K562 (cell line): ENCODE results near the gene CPVL. TPM values are rescaled to one million over a fixed set of nuclear protein-coding genes. Genes with fewer than 3 reads are reported as not detected.

Source experiments
- ATAC-seq: fragments of 200-7000 bp; cut with Tn5 transposase; 3 replicates; pipeline ENCODE4 v1.9.1; 2020; ENCODE audit warnings: moderate library complexity
- BruUV-seq: library from RNA; stranded (reverse); fragments of 400-500 nt; replicated peaks from 2 replicates; lab custom pipeline; 2021; lab: Mats Ljungman, UMichigan
- CTCF ChIA-PET: fragments of 300-600 bp; formaldehyde crosslinking; extraction: SDS; loops from one replicate; lab custom pipeline; 2021; ENCODE audit warnings: low intra/inter-chr PET ratio; lab: Yijun Ruan, JAX
- POLR2A ChIA-PET: fragments of 300-600, 350-650 bp; sonication (Branson Sonifier 250); formaldehyde crosslinking; extraction: SDS; loops from one replicate; lab custom pipeline; 2021; ENCODE audit warnings: antibody characterized with exemption, inconsistent platforms; lab: Yijun Ruan, JAX
- DNase-seq, 4 experiments: peaks; one replicate each; pipeline versions ENCODE4 v3.0.0 to v3.0.0-alpha.2; 2011 to 2018; ENCODE audit warnings: low spot score in 3 of 4, mixed read lengths in 3 of 4; ENCODE audit errors: extremely low read depth in 1 of 4
- FAIRE-seq: peaks from 2 replicates; lab custom pipeline; 2011; peaks lifted over from hg19 to GRCh38; lab: Jason Lieb, UNC
- H2AFZ ChIP-seq: 2 replicates; pipeline ENCODE4 v1.6.0; 2011; ENCODE audit warnings: low read depth, low read length, control low read depth, inconsistent platforms
- H3K27ac ChIP-seq: fragments of 200-600 bp; 3 replicates; pipeline ENCODE4 v1.8.0; 2011; ENCODE audit warnings: low read depth, mild to moderate bottlenecking, control low read depth, inconsistent platforms, low read length, moderate library complexity, mixed read lengths; ENCODE audit errors: extremely low read depth
- H3K27me3 ChIP-seq, 2 experiments: fragments of 300-600 bp in 1 of 2; 2 replicates in 1 of 2; 3 replicates in 1 of 2; pipeline versions ENCODE4 v1.6.0 to v1.8.0; 2011; ENCODE audit warnings: inconsistent platforms in 2 of 2, low read length in 2 of 2, mild to moderate bottlenecking in 1 of 2, mixed read lengths in 1 of 2, moderate library complexity in 1 of 2; ENCODE audit not compliant: control insufficient read depth in 2 of 2, insufficient read depth in 2 of 2
- H3K36me3 ChIP-seq: fragments of 300-600 bp; 3 replicates; pipeline ENCODE4 v1.8.0; 2011; ENCODE audit warnings: mild to moderate bottlenecking, low read length, inconsistent platforms; ENCODE audit not compliant: control insufficient read depth, insufficient read depth
- H3K4me1 ChIP-seq, 2 experiments: fragments of 200-600 bp in 1 of 2; replicated peaks in 1 of 2; 2 replicates in 1 of 2; 3 replicates in 1 of 2; pipeline versions ENCODE4 v1.5.1 to v1.8.0; 2011; ENCODE audit warnings: inconsistent platforms in 2 of 2, low read length in 2 of 2, mild to moderate bottlenecking in 1 of 2, mixed read lengths in 1 of 2, moderate library complexity in 1 of 2; ENCODE audit not compliant: control insufficient read depth in 2 of 2, insufficient read depth in 2 of 2
- H3K4me2 ChIP-seq: 2 replicates; pipeline ENCODE4 v1.6.1; 2011; ENCODE audit warnings: low read length, control low read depth, inconsistent platforms, mixed read lengths; ENCODE audit not compliant: insufficient read depth
- H3K4me3 ChIP-seq: fragments of 200-600 bp; sonication (generic), shearing (Covaris generic); 2 replicates; pipeline ENCODE4 v1.5.1; 2016; ENCODE audit warnings: control low read depth, inconsistent platforms
- H3K79me2 ChIP-seq: fragments of 200-600 bp; 3 replicates; pipeline ENCODE4 v1.8.0; 2011; ENCODE audit warnings: low read length, inconsistent platforms; ENCODE audit not compliant: control insufficient read depth, insufficient read depth
- H3K9ac ChIP-seq, 2 experiments: 2 replicates each; pipeline versions ENCODE4 v1.6.0 to v1.6.1; 2011; ENCODE audit warnings: low read depth in 2 of 2, low read length in 2 of 2, control low read depth in 1 of 2, inconsistent platforms in 1 of 2, mild to moderate bottlenecking in 1 of 2, mixed read lengths in 1 of 2; ENCODE audit not compliant: insufficient read depth in 1 of 2
- H3K9me1 ChIP-seq: one replicate; pipeline ENCODE4 v1.6.0; 2011; ENCODE audit warnings: inconsistent platforms, mild to moderate bottlenecking, low read length, moderate library complexity; ENCODE audit not compliant: control insufficient read depth, insufficient read depth
- H3K9me3 ChIP-seq: replicated peaks from 2 replicates; pipeline ENCODE4 v1.5.1; 2011; ENCODE audit warnings: low read depth, low read length, inconsistent platforms; ENCODE audit not compliant: control insufficient read depth, insufficient read depth
- H4K20me1 ChIP-seq: replicated peaks from 2 replicates; pipeline ENCODE4 v1.6.1; 2011; ENCODE audit warnings: low read length, inconsistent platforms, mixed read lengths; ENCODE audit not compliant: control insufficient read depth, insufficient read depth
- BRD9 ChIP-seq: fragments of 450-650 bp; IDR thresholded peaks from 2 replicates; pipeline ENCODE4 v1.6.1; 2018; ENCODE audit warnings: low read depth; ENCODE audit not compliant: partially characterized antibody
- BRF1 ChIP-seq: IDR thresholded peaks from 3 replicates; pipeline ENCODE4 v1.6.1; 2011; ENCODE audit warnings: borderline replicate concordance, mild to moderate bottlenecking; ENCODE audit not compliant: insufficient read length; ENCODE audit errors: extremely low read depth
- DMBX1 ChIP-seq: fragments of 250-450 bp; sonication (Bioruptor Pico); IDR thresholded peaks from 2 replicates; pipeline ENCODE4 v1.8.0; 2022; ENCODE audit warnings: inconsistent platforms, mild to moderate bottlenecking, moderate library complexity, borderline replicate concordance
- EGR1 ChIP-seq: fragments of 450-650 bp; conservative IDR thresholded peaks from 2 replicates; pipeline ENCODE4 v1.6.1; 2017; ENCODE audit warnings: mild to moderate bottlenecking
- FOSL1 ChIP-seq: fragments of 200-800 bp; sonication (Bioruptor generic); conservative IDR thresholded peaks from 2 replicates; pipeline ENCODE4 v1.6.1; 2016; ENCODE audit warnings: missing genetic modification characterization, missing compliant biosample characterization
- HCFC1 ChIP-seq: IDR thresholded peaks from 2 replicates; pipeline ENCODE4 v1.6.1; 2012; ENCODE audit warnings: low read depth, low read length, improper control_type of control experiment
- MAFK ChIP-seq: IDR thresholded peaks from 2 replicates; pipeline ENCODE4 v1.6.1; 2011; ENCODE audit warnings: low read length, improper control_type of control experiment
- NCOR1 ChIP-seq: fragments of 450-650 bp; IDR thresholded peaks from 2 replicates; pipeline ENCODE4 v1.6.1; 2016; ENCODE audit warnings: mild to moderate bottlenecking, moderate library complexity
- NR3C1 ChIP-seq: sonication (generic); formaldehyde crosslinking; IDR thresholded peaks from 2 replicates; pipeline ENCODE4 v1.8.1; 2022; ENCODE audit warnings: missing genetic modification reagents
- RBM15 ChIP-seq: fragments of 200-400 bp; formaldehyde crosslinking; IDR thresholded peaks from 2 replicates; pipeline ENCODE4 v1.6.1; 2018; ENCODE audit warnings: mild to moderate bottlenecking, low read length, moderate library complexity; ENCODE audit not compliant: insufficient read depth
- SLC30A9 ChIP-seq: fragments of 250-450 bp; sonication (Bioruptor Pico); IDR thresholded peaks from 2 replicates; pipeline ENCODE4 v1.8.0; 2022; ENCODE audit warnings: mild to moderate bottlenecking, moderate library complexity
- SRF ChIP-seq, 2 experiments: fragments of 250-450, 450-650 bp in 1 of 2; sonication (Bioruptor Pico) in 1 of 2; sonication (generic) in 1 of 2; formaldehyde crosslinking; IDR thresholded peaks; 2 replicates each; pipeline versions ENCODE4 v1.5.0 to v1.5.1; 2020 to 2022; ENCODE audit warnings: mild to moderate bottlenecking in 1 of 2, missing genetic modification reagents in 1 of 2
- TCF3 ChIP-seq: sonication (generic); formaldehyde crosslinking; IDR thresholded peaks from 2 replicates; pipeline ENCODE4 v1.4.0; 2020; ENCODE audit warnings: mild to moderate bottlenecking, missing genetic modification reagents
- ZNF253 ChIP-seq: fragments of 250-450 bp; sonication (Bioruptor Pico); conservative IDR thresholded peaks from 2 replicates; pipeline ENCODE4 v1.6.1; 2021; ENCODE audit warnings: mild to moderate bottlenecking
- WGBS: fragments of 100-300 bp; shearing (Covaris generic); methylation state at CpG from one replicate; pipeline ENCODE4 v1.1.6; 2016; ENCODE audit warnings: low coverage, mixed read lengths; ENCODE audit not compliant: insufficient coverage; ENCODE audit errors: missing lambda C conversion rate; 5-methylcytosine and 5-hydroxymethylcytosine counted together
- in situ Hi-C: fragments of 300-500 bp; cut with MboI; formaldehyde crosslinking; loops from 4 replicates; pipeline ENCODE4 v1.15.0; 2018; ENCODE audit warnings: inconsistent platforms, mixed read lengths
- intact Hi-C: fragments of 100-400 bp; cut with micrococcal nuclease; formaldehyde crosslinking; loops from 2 replicates; pipeline ENCODE4 v1.14.2; 2022
- polyA plus RNA-seq, 8 experiments: library from polyadenylated mRNA; depleted of rRNA in 4 of 8; stranded (reverse) in 5 of 8; unstranded in 3 of 8; fragments of >200 nt; fragmentation: Nextera tagmentation in 2 of 8; fragmentation: Illumina TruSeq in 1 of 8; extraction: Ambion mirVana in 2 of 8; extraction: Trizol in 1 of 8; gene quantifications; 2 replicates each; pipeline versions ENCODE4 v1.2.1 to v1.2.3, GENCODE V29; 2011 to 2014; ENCODE audit warnings: inconsistent platforms in 1 of 8, missing spikeins in 1 of 8
- total RNA-seq, 7 experiments: library from RNA; depleted of rRNA in 6 of 7; stranded (reverse); fragments of >200 nt in 6 of 7; fragmentation: Illumina TruSeq in 2 of 7; extraction: Trizol in 2 of 7; gene quantifications; 2 replicates each; pipeline versions ENCODE4 v1.2.1 to v1.2.3, GENCODE V29; 2011 to 2021; ENCODE audit warnings: low replicate concordance in 1 of 7
- TF ChIP-seq, protein P1 (sequence below): sonication (generic); formaldehyde crosslinking; IDR thresholded peaks from 2 replicates; pipeline ENCODE4 v1.8.0; 2022; ENCODE audit warnings: missing genetic modification reagents, mild to moderate bottlenecking, borderline replicate concordance
- TF ChIP-seq, protein P2 (sequence below): sonication (generic); formaldehyde crosslinking; IDR thresholded peaks from 2 replicates; pipeline ENCODE4 v1.8.0; 2022; ENCODE audit warnings: mild to moderate bottlenecking, missing genetic modification reagents
- TF ChIP-seq, protein P3 (sequence below): fragments of 450-650 bp; conservative IDR thresholded peaks from 2 replicates; pipeline ENCODE4 v1.6.1; 2016; ENCODE audit warnings: missing genetic modification characterization, low read depth, mild to moderate bottlenecking, missing compliant biosample characterization, moderate library complexity

Gene CPVL
- total and polyA plus RNA-seq, 9 of the 15 experiments (the other 6 are each of a cell fraction or from before 2014, with no cell fraction given), result 0.89 to 2.4 (median 1.5) TPM

- TF ChIP-seq, protein P1, sequence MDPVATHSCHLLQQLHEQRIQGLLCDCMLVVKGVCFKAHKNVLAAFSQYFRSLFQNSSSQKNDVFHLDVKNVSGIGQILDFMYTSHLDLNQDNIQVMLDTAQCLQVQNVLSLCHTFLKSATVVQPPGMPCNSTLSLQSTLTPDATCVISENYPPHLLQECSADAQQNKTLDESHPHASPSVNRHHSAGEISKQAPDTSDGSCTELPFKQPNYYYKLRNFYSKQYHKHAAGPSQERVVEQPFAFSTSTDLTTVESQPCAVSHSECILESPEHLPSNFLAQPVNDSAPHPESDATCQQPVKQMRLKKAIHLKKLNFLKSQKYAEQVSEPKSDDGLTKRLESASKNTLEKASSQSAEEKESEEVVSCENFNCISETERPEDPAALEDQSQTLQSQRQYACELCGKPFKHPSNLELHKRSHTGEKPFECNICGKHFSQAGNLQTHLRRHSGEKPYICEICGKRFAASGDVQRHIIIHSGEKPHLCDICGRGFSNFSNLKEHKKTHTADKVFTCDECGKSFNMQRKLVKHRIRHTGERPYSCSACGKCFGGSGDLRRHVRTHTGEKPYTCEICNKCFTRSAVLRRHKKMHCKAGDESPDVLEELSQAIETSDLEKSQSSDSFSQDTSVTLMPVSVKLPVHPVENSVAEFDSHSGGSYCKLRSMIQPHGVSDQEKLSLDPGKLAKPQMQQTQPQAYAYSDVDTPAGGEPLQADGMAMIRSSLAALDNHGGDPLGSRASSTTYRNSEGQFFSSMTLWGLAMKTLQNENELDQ (CRISPR knock-in tag), result no peak
- TF ChIP-seq NCOR1, result no peak
- no peak for TF ChIP-seq MAFK
- no peak for TF ChIP-seq TCF3
- TF ChIP-seq BRF1, result no peak
- TF ChIP-seq ZNF253, result no peak
- no peak for TF ChIP-seq NR3C1
Observed at GRCh38 chr7:28964056-28964455, 182.3 kb downstream of the CPVL start (continued).

DNA sequence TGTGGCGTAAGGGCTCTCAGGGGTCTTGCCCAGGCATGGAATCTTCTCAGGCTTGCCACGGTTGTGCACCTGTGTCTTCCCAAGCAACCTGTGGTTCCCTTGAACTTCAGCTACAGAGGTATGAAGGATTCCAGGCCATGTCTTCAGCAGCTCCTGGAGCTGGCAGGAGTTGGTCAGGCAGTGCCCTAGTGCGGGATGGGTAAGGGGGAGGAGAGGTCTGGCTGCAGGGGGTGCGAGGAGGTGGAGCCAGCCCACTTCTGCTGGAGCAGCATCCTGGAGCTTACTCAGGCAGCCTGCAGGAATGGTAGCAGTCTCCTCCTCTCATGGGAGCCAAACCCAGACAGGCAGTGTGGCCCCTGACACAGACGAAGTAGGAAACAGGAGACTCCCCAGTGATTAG, 184.4 kb downstream of the CPVL start:
- intact Hi-C loops, result no loop called here
- H3K27me3 ChIP-seq, result no peaks in the 10 kb centered on the region
- no peaks in the 10 kb centered on the region for H3K9me3 ChIP-seq
- in situ Hi-C loops, result no loop called here
- no peaks in the 10 kb centered on the region for H3K36me3 ChIP-seq
- no peaks in the 10 kb centered on the region for H3K79me2 ChIP-seq
- no peaks in the 10 kb centered on the region for H4K20me1 ChIP-seq
- no peak overlapping the region for H2AFZ ChIP-seq
- ChIA-PET CTCF (no interaction called here), POLR2A (interaction anchor here (0.6 kb wide), 2 partner anchors 12 to 1665 kb away, joined by 4 read pairs; no protein-coding TSS in a partner anchor)
- no peak overlapping the region for H3K27ac ChIP-seq
- no peak overlapping the region for H3K4me3 ChIP-seq
- no peaks in the 10 kb centered on the region for H3K9me1 ChIP-seq
- no peaks in the 10 kb centered on the region for H3K4me1 ChIP-seq
- DNase-seq, result no peak
- 0% methylated on average over 3 of the region's 5 CpGs for WGBS
- no peak overlapping the region for H3K4me2 ChIP-seq
- H3K9ac ChIP-seq, result no peak overlapping the region
- BruUV-seq, result no TSS peak
- ATAC-seq, result no peak
- no peak for FAIRE-seq
- TF ChIP-seq EGR1 (no peak), FOSL1 (tag) (no peak), BRD9 (no peak), HCFC1 (no peak), SLC30A9 (CRISPR knock-in tag) (no peak), RBM15 (no peak), DMBX1 (CRISPR knock-in tag) (no peak), SRF (CRISPR knock-in tag; IDR thresholded peaks at IDR 0.05) (no peak)
- TF ChIP-seq, protein P2, sequence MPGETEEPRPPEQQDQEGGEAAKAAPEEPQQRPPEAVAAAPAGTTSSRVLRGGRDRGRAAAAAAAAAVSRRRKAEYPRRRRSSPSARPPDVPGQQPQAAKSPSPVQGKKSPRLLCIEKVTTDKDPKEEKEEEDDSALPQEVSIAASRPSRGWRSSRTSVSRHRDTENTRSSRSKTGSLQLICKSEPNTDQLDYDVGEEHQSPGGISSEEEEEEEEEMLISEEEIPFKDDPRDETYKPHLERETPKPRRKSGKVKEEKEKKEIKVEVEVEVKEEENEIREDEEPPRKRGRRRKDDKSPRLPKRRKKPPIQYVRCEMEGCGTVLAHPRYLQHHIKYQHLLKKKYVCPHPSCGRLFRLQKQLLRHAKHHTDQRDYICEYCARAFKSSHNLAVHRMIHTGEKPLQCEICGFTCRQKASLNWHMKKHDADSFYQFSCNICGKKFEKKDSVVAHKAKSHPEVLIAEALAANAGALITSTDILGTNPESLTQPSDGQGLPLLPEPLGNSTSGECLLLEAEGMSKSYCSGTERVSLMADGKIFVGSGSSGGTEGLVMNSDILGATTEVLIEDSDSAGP (CRISPR knock-in tag), result no peak
- TF ChIP-seq, protein P3, sequence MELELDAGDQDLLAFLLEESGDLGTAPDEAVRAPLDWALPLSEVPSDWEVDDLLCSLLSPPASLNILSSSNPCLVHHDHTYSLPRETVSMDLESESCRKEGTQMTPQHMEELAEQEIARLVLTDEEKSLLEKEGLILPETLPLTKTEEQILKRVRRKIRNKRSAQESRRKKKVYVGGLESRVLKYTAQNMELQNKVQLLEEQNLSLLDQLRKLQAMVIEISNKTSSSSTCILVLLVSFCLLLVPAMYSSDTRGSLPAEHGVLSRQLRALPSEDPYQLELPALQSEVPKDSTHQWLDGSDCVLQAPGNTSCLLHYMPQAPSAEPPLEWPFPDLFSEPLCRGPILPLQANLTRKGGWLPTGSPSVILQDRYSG (tag), result no peak
